Stimulated activated CD8-positive, alpha-beta memory T cell treated with anti-CD3 and anti-CD28 coated beads, Interleukin-15, amount 100 ng/mL, for 24 hours (primary cell): ENCODE results near the gene CD320.

ENCODE experiments used
- DNase-seq: peaks from one replicate; pipeline ENCODE4 v3.0.0-alpha.2; 2020; ENCODE audit warnings: low read depth

The CD320 gene

GRCh38 chr19:8253678-8254077 lies 54.5 kb downstream of the CD320 start:
- no peak for DNase-seq

GRCh38 chr19:8252922-8253589 lies 55.1 kb downstream of the CD320 start:
- DNase-seq: peak; percentile 77
